Mucosa of descending colon (tissue), 3 donors: ENCODE results near the gene SLF2. TPM values are rescaled to one million over a fixed set of nuclear protein-coding genes. Genes with fewer than 3 reads are reported as not detected.

Experiments
- ATAC-seq: fragments of 200-7000 bp; cut with Tn5 transposase; one replicate; pipeline ENCODE4 v1.9.1; 2020; ENCODE audit warnings: mild to moderate bottlenecking, moderate library complexity
- DNase-seq, 3 donors: peaks; one replicate each; pipeline ENCODE4 v3.0.0-alpha.2; 2020
- H3K36me3 ChIP-seq: fragments of 200-600 bp; one replicate; pipeline ENCODE4 v1.8.0; 2021; ENCODE audit warnings: low read depth, mild to moderate bottlenecking
- H3K4me1 ChIP-seq: fragments of 200-600 bp; one replicate; pipeline ENCODE4 v1.8.0; 2021; ENCODE audit warnings: low read depth, mild to moderate bottlenecking
- H3K4me3 ChIP-seq: fragments of 200-600 bp; one replicate; pipeline ENCODE4 v1.8.0; 2021; ENCODE audit warnings: mild to moderate bottlenecking
- H3K9me3 ChIP-seq: fragments of 200-600 bp; one replicate; pipeline ENCODE4 v1.8.0; 2021; ENCODE audit warnings: mild to moderate bottlenecking
- CTCF ChIP-seq: fragments of 200-600 bp; IDR thresholded peaks from one replicate; pipeline ENCODE4 v1.8.0; 2022; ENCODE audit warnings: antibody characterized with exemption, mild to moderate bottlenecking
- intact Hi-C, 2 donors: fragments of 100-400 bp; cut with DNase I in 1 of 2; cut with micrococcal nuclease in 1 of 2; formaldehyde crosslinking; loops; one replicate each; pipeline versions ENCODE4 v1.11.0 to v1.11.1; 2022; cut with DNase I, micrococcal nuclease
- total RNA-seq, 3 donors: library from RNA; stranded (reverse); fragmentation: NEBNext Ultra II Directional in 2 of 3; extraction: Animal tissue kit (Norgen Biotek cat#: 25700) in 2 of 3; gene quantifications; one replicate each; pipeline versions ENCODE4 v1.2.1 to v1.2.4, GENCODE V29; 2021 to 2023
- donor health status: DM: no; HTN: no; CAD: no; lungs with moderate emphysema.
- donor health status: DM: no; HTN: no; CAD: no.
- donor health status: DM: no; HTN: yes; CAD: no.

The SLF2 gene
- total RNA-seq, 3 donors from 2014 or later = 23.0 to 31.1 (median 27.5) TPM

- DNase-seq = peak in 1 of 3 donors; percentile 29
- peaks cover 7% of the 10 kb centered on the region for H3K36me3 ChIP-seq
- peaks cover 23% of the 10 kb centered on the region for H3K4me1 ChIP-seq
- intact Hi-C loops = no loop called here
- TF ChIP-seq CTCF = no peak
- no peak for ATAC-seq
- no peaks in the 10 kb centered on the region for H3K9me3 ChIP-seq
- no peak overlapping the region for H3K4me3 ChIP-seq
Measured at GRCh38 chr10:100984672-100985177, 72.0 kb downstream of the SLF2 start.

GRCh38 chr10:100985336-100985735 lies 72.6 kb downstream of the SLF2 start:
- Histone ChIP-seq H3K4me1 (peaks cover 23% of the 10 kb centered on the region), H3K36me3 (peaks cover 7% of the 10 kb centered on the region)

GRCh38 chr10:100986623-100986951 lies 73.8 kb downstream of the SLF2 start:
- intact Hi-C loops = no loop called here
- Histone ChIP-seq H3K9me3 (no peaks in the 10 kb centered on the region), H3K4me3 (peak overlapping the region; percentile 87), H3K4me1 (peaks cover 23% of the 10 kb centered on the region), H3K36me3 (peaks cover under 1% of the 10 kb centered on the region)
- no peak for DNase-seq
- no peak for TF ChIP-seq CTCF
- ATAC-seq = peak; percentile 30

More at GRCh38 chr10:100985336-100985735, 72.6 kb downstream of the SLF2 start:
- H3K4me3 ChIP-seq = no peak overlapping the region
- DNase-seq (no peak), ATAC-seq (no peak)
- intact Hi-C loops = no loop called here
- TF ChIP-seq CTCF = no peak
- H3K9me3 ChIP-seq = no peaks in the 10 kb centered on the region

- Histone ChIP-seq H3K4me1 (peaks cover 23% of the 10 kb centered on the region), H3K4me3 (peak within 1 kb of the TSS; percentile 87), H3K9me3 (no peaks in the 10 kb centered on the region), H3K36me3 (no peaks in the 10 kb centered on the region)
- no peak for TF ChIP-seq CTCF
- peak; percentile 90 to 93 (median 90) for DNase-seq
- ATAC-seq = peak; percentile 93
- intact Hi-C loops = no loop called here
Measured at GRCh38 chr10:100986952-100987684, 74.4 kb downstream of the SLF2 start, which contains the start of the genes MRPL43 and TWNK. Gene MRPL43, minus strand, starts transcription at chr10:100987497. Its CDS starts 54 bp downstream, at chr10:100987443. Gene TWNK, plus strand, starts transcription at chr10:100987543. Its CDS starts 668 bp downstream, at chr10:100988211.

GRCh38 chr10:100987685-100988049 lies 74.9 kb downstream of the SLF2 start:
- TF ChIP-seq CTCF = no peak
- H3K9me3 ChIP-seq = no peaks in the 10 kb centered on the region
- H3K4me3 ChIP-seq = peak overlapping the region; percentile 87
- H3K4me1 ChIP-seq = peaks cover 23% of the 10 kb centered on the region
- DNase-seq = no peak
- intact Hi-C loops = no loop called here
- H3K36me3 ChIP-seq = no peaks in the 10 kb centered on the region
- no peak for ATAC-seq
